ENCODE measurements around the gene IFFO2.

Gene IFFO2

GRCh38 chr1:18928985-18929384 lies 27.5 kb downstream of the IFFO2 start (continued):
- TF ChIP-seq TOX (CRISPR knock-in tag; IDR thresholded peaks at IDR 0.05; ENCODE audit: borderline replicate concordance) = no peak

GRCh38 chr1:18928406-18928805 lies 28.1 kb downstream of the IFFO2 start:
- TF ChIP-seq ESRRG (CRISPR knock-in tag; IDR thresholded peaks at IDR 0.05) (no peak), ZNF565 (CRISPR knock-in tag; conservative IDR thresholded peaks at IDR 0.05; ENCODE audit: low read depth) (no peak), OSR1 (CRISPR knock-in tag; IDR thresholded peaks at IDR 0.05) (no peak), ISL1 (CRISPR knock-in tag; IDR thresholded peaks at IDR 0.05) (no peak), ARNTL (CRISPR knock-in tag; IDR thresholded peaks at IDR 0.05; ENCODE audit: borderline replicate concordance, low read depth) (no peak), SNAI2 (CRISPR knock-in tag; IDR thresholded peaks at IDR 0.05) (no peak), ZNF8 (CRISPR knock-in tag; IDR thresholded peaks at IDR 0.05) (no peak), CSDC2 (CRISPR knock-in tag; IDR thresholded peaks at IDR 0.05) (no peak), PATZ1 (CRISPR knock-in tag; IDR thresholded peaks at IDR 0.05; ENCODE audit: borderline replicate concordance) (no peak), BACH2 (CRISPR knock-in tag; IDR thresholded peaks at IDR 0.05; ENCODE audit: borderline replicate concordance) (no peak), ZFP30 (CRISPR knock-in tag; IDR thresholded peaks at IDR 0.05) (no peak)
- TF ChIP-seq, protein P1, sequence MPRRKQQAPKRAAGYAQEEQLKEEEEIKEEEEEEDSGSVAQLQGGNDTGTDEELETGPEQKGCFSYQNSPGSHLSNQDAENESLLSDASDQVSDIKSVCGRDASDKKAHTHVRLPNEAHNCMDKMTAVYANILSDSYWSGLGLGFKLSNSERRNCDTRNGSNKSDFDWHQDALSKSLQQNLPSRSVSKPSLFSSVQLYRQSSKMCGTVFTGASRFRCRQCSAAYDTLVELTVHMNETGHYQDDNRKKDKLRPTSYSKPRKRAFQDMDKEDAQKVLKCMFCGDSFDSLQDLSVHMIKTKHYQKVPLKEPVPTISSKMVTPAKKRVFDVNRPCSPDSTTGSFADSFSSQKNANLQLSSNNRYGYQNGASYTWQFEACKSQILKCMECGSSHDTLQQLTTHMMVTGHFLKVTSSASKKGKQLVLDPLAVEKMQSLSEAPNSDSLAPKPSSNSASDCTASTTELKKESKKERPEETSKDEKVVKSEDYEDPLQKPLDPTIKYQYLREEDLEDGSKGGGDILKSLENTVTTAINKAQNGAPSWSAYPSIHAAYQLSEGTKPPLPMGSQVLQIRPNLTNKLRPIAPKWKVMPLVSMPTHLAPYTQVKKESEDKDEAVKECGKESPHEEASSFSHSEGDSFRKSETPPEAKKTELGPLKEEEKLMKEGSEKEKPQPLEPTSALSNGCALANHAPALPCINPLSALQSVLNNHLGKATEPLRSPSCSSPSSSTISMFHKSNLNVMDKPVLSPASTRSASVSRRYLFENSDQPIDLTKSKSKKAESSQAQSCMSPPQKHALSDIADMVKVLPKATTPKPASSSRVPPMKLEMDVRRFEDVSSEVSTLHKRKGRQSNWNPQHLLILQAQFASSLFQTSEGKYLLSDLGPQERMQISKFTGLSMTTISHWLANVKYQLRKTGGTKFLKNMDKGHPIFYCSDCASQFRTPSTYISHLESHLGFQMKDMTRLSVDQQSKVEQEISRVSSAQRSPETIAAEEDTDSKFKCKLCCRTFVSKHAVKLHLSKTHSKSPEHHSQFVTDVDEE (CRISPR knock-in tag; IDR thresholded peaks at IDR 0.05) = no peak
- no peak for ATAC-seq

DNA sequence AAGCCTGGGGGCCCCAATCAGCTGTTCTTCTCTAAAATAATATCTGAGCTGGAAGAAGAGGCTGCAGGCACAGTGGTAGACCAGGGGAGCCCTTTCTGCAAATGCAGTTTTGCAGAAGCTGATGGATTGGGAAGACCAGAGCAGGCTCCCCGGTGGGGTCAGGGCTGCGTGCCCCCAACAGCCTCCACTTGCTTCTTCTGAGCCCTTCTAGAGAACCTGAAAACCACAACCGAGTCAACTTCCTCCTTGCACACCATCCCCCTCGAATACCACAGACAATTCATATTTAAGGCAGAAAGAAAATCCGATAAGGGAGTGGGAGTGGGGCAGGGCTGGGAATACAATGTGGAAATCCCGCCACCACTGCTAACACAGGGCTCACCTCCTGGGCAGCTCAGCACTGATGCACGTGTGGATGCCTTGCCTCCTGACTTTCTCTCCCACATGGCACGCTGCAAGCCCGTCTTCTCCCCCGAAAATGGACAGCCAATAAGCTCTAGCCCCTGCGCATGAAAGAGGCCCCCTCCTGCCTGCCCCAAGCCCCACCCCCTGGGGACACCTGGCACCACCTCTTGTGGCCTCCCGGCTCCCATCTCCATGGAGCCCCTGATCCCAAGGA lies 28.7 kb downstream of the IFFO2 start:
- TF ChIP-seq ESRRG (CRISPR knock-in tag; IDR thresholded peaks at IDR 0.05) (no peak), CREB5 (CRISPR knock-in tag; IDR thresholded peaks at IDR 0.05; ENCODE audit: low read depth) (no peak), OSR1 (CRISPR knock-in tag; IDR thresholded peaks at IDR 0.05) (no peak), ISL1 (CRISPR knock-in tag; IDR thresholded peaks at IDR 0.05) (no peak), SNAI2 (CRISPR knock-in tag; IDR thresholded peaks at IDR 0.05) (no peak)
- peak; percentile 9 for ATAC-seq

GRCh38 chr1:18927082-18927653 lies 29.3 kb downstream of the IFFO2 start:
- TF ChIP-seq BACH2 (CRISPR knock-in tag; IDR thresholded peaks at IDR 0.05; ENCODE audit: borderline replicate concordance) (no peak), CREB5 (CRISPR knock-in tag; IDR thresholded peaks at IDR 0.05; ENCODE audit: low read depth) (no peak), ZNF8 (CRISPR knock-in tag; IDR thresholded peaks at IDR 0.05) (no peak), ZFP30 (CRISPR knock-in tag; IDR thresholded peaks at IDR 0.05) (no peak), ISL1 (CRISPR knock-in tag; IDR thresholded peaks at IDR 0.05) (no peak), TOX (CRISPR knock-in tag; IDR thresholded peaks at IDR 0.05; ENCODE audit: borderline replicate concordance) (no peak)
- TF ChIP-seq, protein P2, sequence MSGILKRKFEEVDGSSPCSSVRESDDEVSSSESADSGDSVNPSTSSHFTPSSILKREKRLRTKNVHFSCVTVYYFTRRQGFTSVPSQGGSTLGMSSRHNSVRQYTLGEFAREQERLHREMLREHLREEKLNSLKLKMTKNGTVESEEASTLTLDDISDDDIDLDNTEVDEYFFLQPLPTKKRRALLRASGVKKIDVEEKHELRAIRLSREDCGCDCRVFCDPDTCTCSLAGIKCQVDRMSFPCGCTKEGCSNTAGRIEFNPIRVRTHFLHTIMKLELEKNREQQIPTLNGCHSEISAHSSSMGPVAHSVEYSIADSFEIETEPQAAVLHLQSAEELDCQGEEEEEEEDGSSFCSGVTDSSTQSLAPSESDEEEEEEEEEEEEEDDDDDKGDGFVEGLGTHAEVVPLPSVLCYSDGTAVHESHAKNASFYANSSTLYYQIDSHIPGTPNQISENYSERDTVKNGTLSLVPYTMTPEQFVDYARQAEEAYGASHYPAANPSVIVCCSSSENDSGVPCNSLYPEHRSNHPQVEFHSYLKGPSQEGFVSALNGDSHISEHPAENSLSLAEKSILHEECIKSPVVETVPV (CRISPR knock-in tag; IDR thresholded peaks at IDR 0.05) = no peak
- ATAC-seq = peak; percentile 4
